ENCODE data around the gene ANO10. TPM values are rescaled to one million over a fixed set of nuclear protein-coding genes. Genes with fewer than 3 reads are reported as not detected.

Gene ANO10
- total RNA-seq, 4 donors from 2014 or later: 32.8 to 111 (median 54.3) TPM

DNA sequence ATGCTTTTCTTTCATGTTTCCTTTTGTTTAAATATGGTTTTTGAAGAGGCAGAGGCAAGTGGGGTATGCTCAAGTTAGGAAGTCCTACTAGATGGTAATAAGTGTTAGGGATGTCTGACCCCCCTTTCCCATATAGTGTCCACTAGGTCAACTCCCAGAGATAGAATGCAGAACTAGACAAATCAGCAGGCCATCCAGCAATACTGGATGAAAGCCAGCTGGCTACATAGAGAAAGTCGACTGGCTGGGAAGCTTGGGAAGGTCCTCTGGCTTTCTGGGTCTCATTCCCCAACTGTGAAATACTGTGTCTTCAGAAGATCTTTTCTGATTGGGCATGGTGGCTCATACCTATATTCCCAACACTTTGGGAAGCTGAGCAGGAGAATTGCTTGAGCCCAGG, 221.6 kb downstream of the ANO10 start:
- TF ChIP-seq POLR2A (IDR thresholded peaks at IDR 0.05): no peak
- TF ChIP-seq, protein P1, sequence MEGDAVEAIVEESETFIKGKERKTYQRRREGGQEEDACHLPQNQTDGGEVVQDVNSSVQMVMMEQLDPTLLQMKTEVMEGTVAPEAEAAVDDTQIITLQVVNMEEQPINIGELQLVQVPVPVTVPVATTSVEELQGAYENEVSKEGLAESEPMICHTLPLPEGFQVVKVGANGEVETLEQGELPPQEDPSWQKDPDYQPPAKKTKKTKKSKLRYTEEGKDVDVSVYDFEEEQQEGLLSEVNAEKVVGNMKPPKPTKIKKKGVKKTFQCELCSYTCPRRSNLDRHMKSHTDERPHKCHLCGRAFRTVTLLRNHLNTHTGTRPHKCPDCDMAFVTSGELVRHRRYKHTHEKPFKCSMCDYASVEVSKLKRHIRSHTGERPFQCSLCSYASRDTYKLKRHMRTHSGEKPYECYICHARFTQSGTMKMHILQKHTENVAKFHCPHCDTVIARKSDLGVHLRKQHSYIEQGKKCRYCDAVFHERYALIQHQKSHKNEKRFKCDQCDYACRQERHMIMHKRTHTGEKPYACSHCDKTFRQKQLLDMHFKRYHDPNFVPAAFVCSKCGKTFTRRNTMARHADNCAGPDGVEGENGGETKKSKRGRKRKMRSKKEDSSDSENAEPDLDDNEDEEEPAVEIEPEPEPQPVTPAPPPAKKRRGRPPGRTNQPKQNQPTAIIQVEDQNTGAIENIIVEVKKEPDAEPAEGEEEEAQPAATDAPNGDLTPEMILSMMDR (IDR thresholded peaks at IDR 0.05): no peak
- no peaks in the 10 kb centered on the region for H3K4me1 ChIP-seq
- no peak for DNase-seq
- H3K4me3 ChIP-seq: no peak overlapping the region
- no peaks in the 10 kb centered on the region for H3K9me3 ChIP-seq
- H3K27me3 ChIP-seq: no peaks in the 10 kb centered on the region
- no peak overlapping the region for H3K27ac ChIP-seq
- no peaks in the 10 kb centered on the region for H3K36me3 ChIP-seq
- intact Hi-C loops (cut with DNase I; ENCODE audit: low total_unique reads): no loop called here

DNA sequence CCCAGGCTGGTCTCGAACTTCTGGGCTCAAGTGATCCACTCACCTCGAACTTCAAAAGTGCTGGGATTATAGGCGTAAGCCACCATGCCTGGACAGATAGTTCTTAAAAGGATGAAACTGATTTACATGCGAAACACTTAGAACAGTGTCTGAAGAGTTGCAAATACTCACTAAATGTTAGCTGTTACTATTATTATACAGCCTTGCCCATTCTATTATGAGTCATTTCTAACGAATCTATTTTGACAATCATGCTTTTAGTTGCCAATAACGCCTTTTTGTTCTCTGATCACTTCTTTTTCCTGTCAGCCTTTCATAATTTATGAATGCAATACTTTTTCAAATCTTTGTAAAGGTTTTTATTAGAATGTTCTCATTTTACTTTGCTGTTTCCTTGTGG, 222.8 kb downstream of the ANO10 start:
- H3K4me3 ChIP-seq: no peak overlapping the region
- intact Hi-C loops (cut with DNase I; ENCODE audit: low total_unique reads): no loop called here
- H3K9me3 ChIP-seq: no peaks in the 10 kb centered on the region
- no peak overlapping the region for H3K27ac ChIP-seq
- H3K27me3 ChIP-seq: no peaks in the 10 kb centered on the region
- TF ChIP-seq, protein P1 (IDR thresholded peaks at IDR 0.05): no peak
- TF ChIP-seq POLR2A (IDR thresholded peaks at IDR 0.05): no peak
- DNase-seq: no peak
- no peaks in the 10 kb centered on the region for H3K36me3 ChIP-seq
- no peaks in the 10 kb centered on the region for H3K4me1 ChIP-seq

DNA sequence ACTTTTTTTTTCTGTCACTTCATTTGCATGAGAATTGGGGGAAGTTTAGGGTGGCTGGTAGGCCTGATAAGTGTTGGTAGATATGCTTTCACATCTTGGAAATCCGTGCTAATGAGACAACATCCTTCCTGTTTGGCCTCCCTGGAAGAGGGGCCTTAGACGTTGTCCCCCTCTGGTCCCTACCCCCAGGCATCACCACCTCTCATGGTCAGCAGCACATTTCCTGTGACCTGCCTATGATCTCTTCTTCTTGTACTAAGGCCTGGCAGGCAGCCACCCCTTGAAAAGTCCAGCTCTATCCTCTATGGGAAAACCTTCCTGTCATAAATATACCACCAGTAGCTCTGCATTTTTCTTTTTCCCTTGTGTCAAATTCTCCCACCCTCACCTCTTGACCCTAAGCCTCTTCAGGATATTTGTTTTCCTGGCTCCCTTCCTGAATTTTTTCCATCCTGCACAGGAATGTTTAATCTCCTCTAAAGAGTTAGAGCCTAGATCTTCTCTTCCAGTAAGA, 227.7 kb downstream of the ANO10 start:
- peak; percentile 48 to 78 for DNase-seq

DNA sequence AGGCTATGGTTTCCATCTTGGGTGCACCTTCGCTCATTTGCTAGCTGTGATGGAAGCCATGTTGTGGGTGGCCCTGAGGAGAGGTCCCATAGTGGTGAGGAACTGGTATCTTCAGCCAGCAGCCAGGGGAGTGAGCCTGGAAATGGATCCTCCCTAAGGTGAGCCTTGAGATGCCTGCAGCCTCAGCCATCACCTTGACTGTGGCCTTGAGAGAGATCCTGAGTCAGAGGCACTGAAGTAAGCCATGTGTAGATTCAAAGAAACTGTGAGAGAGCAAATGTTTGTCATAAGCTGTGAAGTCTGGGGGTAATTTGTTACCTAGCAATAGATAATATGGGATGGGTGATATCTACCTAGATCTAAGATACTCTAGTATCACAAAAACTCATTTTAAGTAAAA, 230.2 kb downstream of the ANO10 start:
- intact Hi-C loops (cut with DNase I; ENCODE audit: low total_unique reads): no loop called here
- Histone ChIP-seq H3K9me3 (no peaks in the 10 kb centered on the region), H3K27ac (peak overlapping the region in 1 of 2 donors; percentile 35), H3K36me3 (no peaks in the 10 kb centered on the region), H3K4me3 (no peak overlapping the region), H3K4me1 (no peaks in the 10 kb centered on the region), H3K27me3 (no peaks in the 10 kb centered on the region)
- no peak for DNase-seq
- TF ChIP-seq, protein P1 (IDR thresholded peaks at IDR 0.05): no peak
- TF ChIP-seq POLR2A (IDR thresholded peaks at IDR 0.05): no peak

More for the DNA sequence above, 227.7 kb downstream of the ANO10 start:
- H3K4me1 ChIP-seq: no peaks in the 10 kb centered on the region
- intact Hi-C loops (cut with DNase I; ENCODE audit: low total_unique reads): no loop called here
- H3K9me3 ChIP-seq: no peaks in the 10 kb centered on the region
- H3K4me3 ChIP-seq: no peak overlapping the region
- peak overlapping the region in 1 of 2 donors; percentile 42 for H3K27ac ChIP-seq
- H3K27me3 ChIP-seq: no peaks in the 10 kb centered on the region
- no peaks in the 10 kb centered on the region for H3K36me3 ChIP-seq
- no peak for TF ChIP-seq POLR2A (IDR thresholded peaks at IDR 0.05)
- TF ChIP-seq, protein P1 (IDR thresholded peaks at IDR 0.05): no peak

DNA sequence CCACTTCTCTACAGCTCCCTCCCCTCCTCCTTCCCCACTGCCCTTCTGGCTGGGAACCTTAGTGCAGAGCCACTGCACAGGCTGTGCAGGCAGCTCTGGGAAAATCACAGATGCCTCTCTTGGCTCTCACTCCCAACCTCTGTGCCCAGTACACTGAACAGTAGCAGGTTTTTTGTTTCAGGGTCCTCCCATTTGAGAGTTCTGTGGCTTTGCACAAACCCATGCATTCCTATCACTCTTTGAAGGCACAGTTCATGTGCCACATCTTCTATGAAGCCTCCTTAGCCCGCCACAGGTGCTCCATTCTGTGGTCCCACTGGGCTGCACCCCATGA, 231.6 kb downstream of the ANO10 start:
- DNase-seq: no peak
- Histone ChIP-seq H3K4me3 (no peak overlapping the region), H3K27me3 (no peaks in the 10 kb centered on the region), H3K9me3 (no peaks in the 10 kb centered on the region), H3K4me1 (no peaks in the 10 kb centered on the region), H3K36me3 (no peaks in the 10 kb centered on the region), H3K27ac (peak overlapping the region; percentile 46 to 58)
- intact Hi-C loops (cut with DNase I; ENCODE audit: low total_unique reads): no loop called here
- TF ChIP-seq POLR2A (IDR thresholded peaks at IDR 0.05): no peak
- TF ChIP-seq, protein P1 (IDR thresholded peaks at IDR 0.05): no peak

All from uterus (tissue), 4 donors.